ENCODE results near the gene EIPR1. TPM values are rescaled to one million over a fixed set of nuclear protein-coding genes. Genes with fewer than 3 reads are reported as not detected.
A peak's percentile ranks its signal among the peaks of the same experiment; 100 is the strongest.

The EIPR1 gene
- total and polyA plus RNA-seq, 2 experiments from 2014 or later = 17.4 to 46.3 TPM

GRCh38 chr2:3256605-3257004 lies 121.0 kb downstream of the EIPR1 start (continued):
- no peak for TF ChIP-seq NANOG (IDR thresholded peaks at IDR 0.05; ENCODE audit: borderline replicate concordance)

GRCh38 chr2:3256157-3256556 lies 121.5 kb downstream of the EIPR1 start:
- no peaks in the 10 kb centered on the region for H3K27me3 ChIP-seq (ENCODE audit: insufficient read depth)
- Mint-ChIP-seq H3K4me3 (no peak overlapping the region), H3K27ac (peak overlapping the region; percentile 23; the same call in 1 of the 2 replicates), H3K27me3 (ENCODE audit: insufficient read depth, low read depth, poor library complexity) (peaks cover 4% of the 10 kb centered on the region), H3K4me1 (peaks cover 12% of the 10 kb centered on the region; the same call in 2 of the 3 replicates), H3K9me3 (peaks cover 5% of the 10 kb centered on the region; the same call in 2 of the 3 replicates), H3K36me3 (ENCODE audit: low read depth) (peaks cover 16% of the 10 kb centered on the region)
- H4K20me1 ChIP-seq (replicated peaks; ENCODE audit: insufficient read depth) = peaks cover 8% of the 10 kb centered on the region
- no peaks in the 10 kb centered on the region for H3K4me1 ChIP-seq (ENCODE audit: insufficient read depth)
- H3K79me2 ChIP-seq (replicated peaks; ENCODE audit: insufficient read depth) = peaks cover 4% of the 10 kb centered on the region; the same call in 1 of the 2 replicates
- no peak overlapping the region for H3K27ac ChIP-seq (ENCODE audit: low read depth)
- H3K36me3 ChIP-seq (ENCODE audit: insufficient read depth) = no peaks in the 10 kb centered on the region
- H3K4me3 ChIP-seq = no peak overlapping the region
- H3K4me2 ChIP-seq = no peak overlapping the region
- DNase-seq (ENCODE audit: low spot score) (no peak), ATAC-seq (no peak)
- no peaks in the 10 kb centered on the region for H3F3A ChIP-seq (replicated peaks; ENCODE audit: low read depth)
- H3K9me2 ChIP-seq (ENCODE audit: insufficient read depth) = no peaks in the 10 kb centered on the region
- no peak for TF ChIP-seq EZH2phosphoT487 (IDR thresholded peaks at IDR 0.05; ENCODE audit: unreplicated experiment)
- no peak overlapping the region for H2AFZ ChIP-seq

GRCh38 chr2:3254442-3254941 lies 123.1 kb downstream of the EIPR1 start:
- Mint-ChIP-seq H3K4me1 (peaks cover 12% of the 10 kb centered on the region; the same call in 2 of the 3 replicates), H3K27me3 (ENCODE audit: insufficient read depth, low read depth, poor library complexity) (peaks cover 4% of the 10 kb centered on the region), H3K27ac (no peak overlapping the region), H3K9me3 (peaks cover 21% of the 10 kb centered on the region), H3K36me3 (ENCODE audit: low read depth) (peaks cover 33% of the 10 kb centered on the region), H3K4me3 (no peak overlapping the region)
- Histone ChIP-seq H3K27ac (ENCODE audit: low read depth) (no peak overlapping the region), H3K79me2 (replicated peaks; ENCODE audit: insufficient read depth) (peaks cover 4% of the 10 kb centered on the region; the same call in 1 of the 2 replicates), H3K9me2 (ENCODE audit: insufficient read depth) (no peaks in the 10 kb centered on the region), H3F3A (replicated peaks; ENCODE audit: low read depth) (no peaks in the 10 kb centered on the region), H4K20me1 (replicated peaks; ENCODE audit: insufficient read depth) (peaks cover 8% of the 10 kb centered on the region), H3K27me3 (ENCODE audit: insufficient read depth) (no peaks in the 10 kb centered on the region), H3K4me1 (ENCODE audit: insufficient read depth) (no peaks in the 10 kb centered on the region), H3K4me3 (no peak overlapping the region), H2AFZ (no peak overlapping the region), H3K36me3 (ENCODE audit: insufficient read depth) (0 out of 2 replicates have a peak, but pooled peaks cover 4% of the 10 kb centered on the region), H3K4me2 (no peak overlapping the region)
- DNase-seq (ENCODE audit: low spot score) (no peak), ATAC-seq (no peak)
- no peak for TF ChIP-seq ETS1 (IDR thresholded peaks at IDR 0.05)
- TF ChIP-seq NANOG (IDR thresholded peaks at IDR 0.05; ENCODE audit: borderline replicate concordance) = no peak
- TF ChIP-seq EZH2 (IDR thresholded peaks at IDR 0.05; ENCODE audit: low read depth, unreplicated experiment) = no peak
- no peak for TF ChIP-seq CTCF (conservative IDR thresholded peaks at IDR 0.05; ENCODE audit: low read depth in 2 of 2)
- no peak for TF ChIP-seq STAT1 (IDR thresholded peaks at IDR 0.05; ENCODE audit: unreplicated experiment)
- TF ChIP-seq REST (IDR thresholded peaks at IDR 0.05; ENCODE audit: unreplicated experiment) = no peak
- TF ChIP-seq ZNF331 (CRISPR knock-in tag; IDR thresholded peaks at IDR 0.05; ENCODE audit: low read depth) = no peak
- TF ChIP-seq ZNF114 (CRISPR knock-in tag; IDR thresholded peaks at IDR 0.05) = no peak
- no peak for TF ChIP-seq JUNB (IDR thresholded peaks at IDR 0.05; ENCODE audit: unreplicated experiment)
- TF ChIP-seq EZH2phosphoT487 (IDR thresholded peaks at IDR 0.05; ENCODE audit: unreplicated experiment) = no peak
